SJCRH30 (cell line): ENCODE data around the gene CADM1. TPM values are rescaled to one million over a fixed set of nuclear protein-coding genes. Genes with fewer than 3 reads are reported as not detected.

Source experiments
- DNase-seq, 2 experiments: peaks; one replicate each; pipeline ENCODE4 v3.0.0-alpha.2; 2015 to 2020
- H3K27ac ChIP-seq: fragments of 250-450 bp; sonication (Bioruptor Pico); 2 replicates; pipeline ENCODE4 v1.5.1; 2020; ENCODE audit warnings: mild to moderate bottlenecking, moderate library complexity
- H3K27me3 ChIP-seq: fragments of 250-450 bp; sonication (Bioruptor Pico); 2 replicates; pipeline ENCODE4 v1.5.1; 2020; ENCODE audit warnings: mild to moderate bottlenecking, moderate library complexity
- H3K36me3 ChIP-seq: fragments of 250-450 bp; sonication (Bioruptor Pico); 2 replicates; pipeline ENCODE4 v1.5.1; 2020; ENCODE audit warnings: mild to moderate bottlenecking, moderate library complexity
- H3K4me1 ChIP-seq: fragments of 250-450 bp; sonication (Bioruptor Pico); 2 replicates; pipeline ENCODE4 v1.5.1; 2020; ENCODE audit warnings: mild to moderate bottlenecking, moderate library complexity
- H3K4me3 ChIP-seq: fragments of 250-450 bp; sonication (Bioruptor Pico); 2 replicates; pipeline ENCODE4 v1.5.1; 2020; ENCODE audit warnings: mild to moderate bottlenecking, moderate library complexity
- H3K9me3 ChIP-seq: fragments of 250-450 bp; sonication (Bioruptor Pico); replicated peaks from 2 replicates; pipeline ENCODE4 v1.5.1; 2020; ENCODE audit warnings: mild to moderate bottlenecking, moderate library complexity
- total RNA-seq: library from RNA; depleted of rRNA; stranded (reverse); fragments of >200 nt; shearing (Covaris generic); gene quantifications from 2 replicates; pipeline ENCODE4 v1.2.3, GENCODE V29; 2014

Gene CADM1
- total RNA-seq, 1 experiment from 2014 or later, result 6.0 TPM

DNA sequence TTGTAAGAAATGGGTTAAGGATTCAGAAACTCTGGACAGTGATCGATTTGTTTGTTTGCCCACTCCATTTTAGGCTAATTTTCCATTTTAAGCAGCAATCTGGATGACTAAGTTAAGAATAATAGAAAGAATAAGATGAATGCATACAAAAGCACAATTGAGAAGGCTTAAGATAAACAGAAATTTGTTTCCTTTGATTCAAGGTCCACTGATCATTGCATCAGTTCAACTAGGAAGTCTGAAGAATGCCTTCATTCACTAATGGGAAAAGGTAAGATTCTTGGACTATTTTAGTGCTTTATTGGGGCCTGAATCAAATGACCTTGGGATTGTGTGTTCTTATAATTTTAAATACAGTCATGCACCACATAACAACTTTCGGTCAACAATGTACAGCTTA lies 140.8 kb downstream of the CADM1 start:
- no peaks in the 10 kb centered on the region for H3K4me1 ChIP-seq
- no peak overlapping the region for H3K27ac ChIP-seq
- DNase-seq, result no peak
- H3K9me3 ChIP-seq, result no peaks in the 10 kb centered on the region
- H3K27me3 ChIP-seq, result no peaks in the 10 kb centered on the region
- H3K4me3 ChIP-seq, result no peak overlapping the region
- no peaks in the 10 kb centered on the region for H3K36me3 ChIP-seq

GRCh38 chr11:115362997-115363396 lies 141.2 kb downstream of the CADM1 start:
- no peak for DNase-seq
- Histone ChIP-seq H3K4me1 (no peaks in the 10 kb centered on the region), H3K27me3 (no peaks in the 10 kb centered on the region), H3K27ac (no peak overlapping the region), H3K4me3 (no peak overlapping the region), H3K36me3 (no peaks in the 10 kb centered on the region), H3K9me3 (no peaks in the 10 kb centered on the region)

DNA sequence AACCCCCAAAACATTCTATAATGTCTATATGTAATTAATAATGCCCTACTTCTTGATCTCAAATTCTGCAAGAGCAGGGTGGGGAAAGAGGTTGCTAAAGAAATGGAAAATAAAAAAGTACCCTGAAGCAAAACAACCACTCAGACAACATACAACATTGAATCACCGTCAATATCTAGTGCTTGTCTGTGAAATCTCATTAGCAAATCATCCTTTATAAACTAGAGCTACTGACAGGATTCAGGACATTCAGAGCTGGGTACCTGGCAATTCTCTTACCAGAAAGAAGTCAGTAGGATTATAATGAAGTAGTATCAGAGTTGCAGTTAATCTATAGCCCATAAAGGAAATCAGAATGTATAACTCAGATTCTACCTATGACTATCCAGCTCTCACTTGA lies 143.2 kb downstream of the CADM1 start:
- Histone ChIP-seq H3K4me3 (no peak overlapping the region), H3K36me3 (no peaks in the 10 kb centered on the region), H3K9me3 (no peaks in the 10 kb centered on the region), H3K4me1 (no peaks in the 10 kb centered on the region), H3K27me3 (no peaks in the 10 kb centered on the region), H3K27ac (no peak overlapping the region)
- DNase-seq, result no peak

DNA sequence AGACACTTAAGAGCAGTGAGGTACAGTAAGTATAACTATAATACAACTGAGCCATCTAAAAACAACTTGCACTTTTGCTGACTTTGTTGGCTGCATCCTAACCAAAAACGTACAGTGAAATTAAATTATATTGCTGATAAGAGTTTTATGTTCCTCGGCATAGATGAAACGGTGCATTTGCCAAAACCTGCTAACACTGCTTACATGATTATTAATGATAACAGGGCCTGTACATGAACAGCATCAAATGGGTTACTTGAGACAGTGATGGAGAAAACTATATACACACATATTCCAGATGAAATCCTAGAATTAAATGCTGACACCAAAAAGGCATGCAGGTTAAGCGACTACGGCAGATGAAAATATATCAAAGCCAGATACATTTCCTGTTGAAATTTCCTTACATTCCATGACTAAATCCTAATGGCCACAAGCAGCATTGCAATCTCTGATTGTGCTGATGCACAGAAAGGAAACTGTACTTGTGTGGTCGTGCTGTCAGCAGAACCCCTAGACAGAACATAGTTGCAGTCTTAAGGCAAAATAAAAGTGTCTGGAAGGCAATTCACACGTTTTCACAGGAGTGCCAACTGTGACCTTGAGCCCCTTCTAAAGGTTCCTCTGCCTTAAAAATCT lies 143.9 kb downstream of the CADM1 start:
- Histone ChIP-seq H3K27ac (no peak overlapping the region), H3K27me3 (no peaks in the 10 kb centered on the region)

GRCh38 chr11:115357066-115357465 lies 147.1 kb downstream of the CADM1 start:
- Histone ChIP-seq H3K27me3 (no peaks in the 10 kb centered on the region), H3K36me3 (no peaks in the 10 kb centered on the region), H3K4me1 (no peaks in the 10 kb centered on the region), H3K4me3 (no peak overlapping the region), H3K27ac (no peak overlapping the region), H3K9me3 (no peaks in the 10 kb centered on the region)
- no peak for DNase-seq

More for the DNA sequence above, 143.9 kb downstream of the CADM1 start:
- Histone ChIP-seq H3K4me3 (no peak overlapping the region), H3K4me1 (no peaks in the 10 kb centered on the region), H3K9me3 (no peaks in the 10 kb centered on the region), H3K36me3 (no peaks in the 10 kb centered on the region)
- no peak for DNase-seq

DNA sequence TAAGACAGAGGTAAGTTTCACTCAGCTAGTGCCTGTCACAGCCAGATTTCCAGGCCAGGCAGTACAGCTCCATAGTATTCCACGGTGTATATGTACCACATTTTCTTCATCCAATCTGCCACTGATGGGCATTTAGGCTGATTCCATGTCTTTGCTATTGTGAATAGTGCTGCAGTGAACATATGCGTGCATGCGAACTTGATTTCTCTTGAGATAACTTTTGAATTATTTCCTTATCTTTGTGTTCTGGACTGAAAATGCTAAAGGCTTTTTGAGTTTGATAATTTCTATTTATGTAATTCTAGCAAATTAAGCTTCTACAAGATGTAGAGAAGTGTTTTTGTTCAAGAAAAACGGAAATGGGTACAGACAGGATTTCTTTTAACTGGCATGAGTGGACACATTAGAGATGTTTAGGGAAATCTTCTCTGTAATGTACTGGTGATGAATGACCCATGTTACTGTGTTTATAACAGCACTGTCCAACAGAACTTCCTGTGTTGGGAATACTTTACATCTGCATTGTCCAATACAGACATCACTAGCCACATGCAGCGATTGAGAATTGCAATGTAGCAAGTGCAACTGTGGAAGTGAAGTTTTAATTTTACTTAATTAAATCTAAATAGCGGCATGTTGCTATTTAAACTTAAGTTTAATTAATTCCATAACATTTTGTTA lies 151.3 kb downstream of the CADM1 start:
- Histone ChIP-seq H3K27me3 (no peaks in the 10 kb centered on the region), H3K27ac (no peak overlapping the region), H3K4me3 (no peak overlapping the region), H3K36me3 (no peaks in the 10 kb centered on the region), H3K4me1 (no peaks in the 10 kb centered on the region), H3K9me3 (no peaks in the 10 kb centered on the region)
- no peak for DNase-seq

GRCh38 chr11:115349335-115350017 lies 154.7 kb downstream of the CADM1 start:
- no peak overlapping the region for H3K27ac ChIP-seq
- no peak for DNase-seq
- no peak overlapping the region for H3K4me3 ChIP-seq
- H3K36me3 ChIP-seq, result no peaks in the 10 kb centered on the region
- no peaks in the 10 kb centered on the region for H3K9me3 ChIP-seq
- no peaks in the 10 kb centered on the region for H3K4me1 ChIP-seq
- H3K27me3 ChIP-seq, result no peaks in the 10 kb centered on the region

DNA sequence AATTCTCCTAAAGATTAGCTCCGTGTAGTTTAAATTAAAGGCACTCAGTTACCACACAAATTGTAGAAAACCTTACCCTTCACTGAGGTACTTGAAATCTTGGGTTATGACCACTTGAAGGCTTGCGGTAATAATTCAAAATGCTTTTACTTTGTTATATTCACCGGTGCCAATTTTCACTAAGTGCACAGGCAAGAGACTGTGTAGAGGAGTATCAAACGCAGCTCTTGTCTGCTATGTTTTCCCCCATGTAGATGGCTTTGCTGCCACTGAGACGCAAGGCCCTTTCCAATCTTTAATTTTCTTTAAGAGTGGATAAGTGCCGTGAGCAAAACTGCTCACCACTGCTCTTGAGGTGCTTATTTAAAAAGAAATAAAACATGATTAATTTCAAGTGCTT lies 155.8 kb downstream of the CADM1 start:
- Histone ChIP-seq H3K27ac (no peak overlapping the region), H3K4me1 (no peaks in the 10 kb centered on the region), H3K9me3 (no peaks in the 10 kb centered on the region), H3K4me3 (no peak overlapping the region), H3K27me3 (no peaks in the 10 kb centered on the region), H3K36me3 (no peaks in the 10 kb centered on the region)
- DNase-seq, result no peak

GRCh38 chr11:115347106-115347505 lies 157.1 kb downstream of the CADM1 start:
- no peak overlapping the region for H3K4me3 ChIP-seq

GRCh38 chr11:115345840-115346239 lies 158.4 kb downstream of the CADM1 start:
- H3K4me1 ChIP-seq, result no peaks in the 10 kb centered on the region
- no peak overlapping the region for H3K4me3 ChIP-seq
- H3K27me3 ChIP-seq, result no peaks in the 10 kb centered on the region
- H3K36me3 ChIP-seq, result no peaks in the 10 kb centered on the region
- no peaks in the 10 kb centered on the region for H3K9me3 ChIP-seq
- DNase-seq, result no peak
- no peak overlapping the region for H3K27ac ChIP-seq

More at GRCh38 chr11:115347106-115347505, 157.1 kb downstream of the CADM1 start:
- Histone ChIP-seq H3K27me3 (no peaks in the 10 kb centered on the region), H3K36me3 (no peaks in the 10 kb centered on the region), H3K27ac (no peak overlapping the region), H3K9me3 (no peaks in the 10 kb centered on the region), H3K4me1 (no peaks in the 10 kb centered on the region)
- no peak for DNase-seq

DNA sequence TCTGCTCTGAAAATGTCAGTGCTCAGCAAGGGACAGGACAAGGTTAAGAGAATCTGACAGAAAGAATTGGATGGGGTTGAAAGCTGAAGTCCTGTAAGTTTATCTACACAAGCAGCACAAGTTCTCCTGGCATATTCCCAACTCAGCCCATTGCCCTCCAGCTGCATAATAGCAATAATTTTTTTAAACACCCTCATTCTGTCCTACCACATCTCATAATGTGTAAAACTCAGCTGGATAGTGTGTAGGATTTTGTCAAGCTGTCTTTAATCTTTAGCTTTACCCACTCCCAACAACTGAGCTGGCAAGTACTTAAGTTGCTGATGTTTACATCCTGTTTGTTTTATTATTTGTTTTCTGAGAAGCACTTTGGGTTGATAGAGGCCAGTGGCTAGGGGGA lies 158.9 kb downstream of the CADM1 start:
- no peaks in the 10 kb centered on the region for H3K9me3 ChIP-seq
- no peak overlapping the region for H3K27ac ChIP-seq
- H3K27me3 ChIP-seq, result no peaks in the 10 kb centered on the region
- H3K4me1 ChIP-seq, result no peaks in the 10 kb centered on the region
- DNase-seq, result no peak
- H3K4me3 ChIP-seq, result no peak overlapping the region
- H3K36me3 ChIP-seq, result no peaks in the 10 kb centered on the region

- no peaks in the 10 kb centered on the region for H3K4me1 ChIP-seq
Measured at GRCh38 chr11:115344846-115345245, 159.4 kb downstream of the CADM1 start.

GRCh38 chr11:115342142-115342541 lies 162.1 kb downstream of the CADM1 start:
- Histone ChIP-seq H3K4me3 (no peak overlapping the region), H3K27ac (no peak overlapping the region), H3K27me3 (no peaks in the 10 kb centered on the region), H3K4me1 (no peaks in the 10 kb centered on the region), H3K9me3 (no peaks in the 10 kb centered on the region), H3K36me3 (no peaks in the 10 kb centered on the region)
- no peak for DNase-seq

More at GRCh38 chr11:115344846-115345245, 159.4 kb downstream of the CADM1 start:
- Histone ChIP-seq H3K36me3 (no peaks in the 10 kb centered on the region), H3K9me3 (no peaks in the 10 kb centered on the region), H3K4me3 (no peak overlapping the region), H3K27me3 (no peaks in the 10 kb centered on the region), H3K27ac (no peak overlapping the region)
- no peak for DNase-seq

- Histone ChIP-seq H3K27me3 (no peaks in the 10 kb centered on the region), H3K4me3 (no peak overlapping the region), H3K4me1 (no peaks in the 10 kb centered on the region), H3K36me3 (no peaks in the 10 kb centered on the region), H3K9me3 (no peaks in the 10 kb centered on the region), H3K27ac (no peak overlapping the region)
- no peak for DNase-seq
Measured at GRCh38 chr11:115340874-115341273, 163.3 kb downstream of the CADM1 start.

- H3K4me3 ChIP-seq, result no peak overlapping the region
- no peak overlapping the region for H3K27ac ChIP-seq
- no peaks in the 10 kb centered on the region for H3K36me3 ChIP-seq
- no peaks in the 10 kb centered on the region for H3K4me1 ChIP-seq
- no peaks in the 10 kb centered on the region for H3K27me3 ChIP-seq
- no peaks in the 10 kb centered on the region for H3K9me3 ChIP-seq
- no peak for DNase-seq
Measured at GRCh38 chr11:115338476-115338875, 165.7 kb downstream of the CADM1 start.
